ENCODE data around the gene CA4.

GRCh38 chr17:60173304-60173819 is 23.6 kb downstream of the CA4 start:
- TF ChIP-seq POLR2AphosphoS2 (IDR thresholded peaks at IDR 0.05; ENCODE audit: low read depth, low read length) (no peak), PBX3 (IDR thresholded peaks at IDR 0.05; ENCODE audit: insufficient replicate concordance, low read depth, low read length) (no peak), ZNF384 (IDR thresholded peaks at IDR 0.05; ENCODE audit: borderline replicate concordance, low read depth, low read length) (no peak), E2F4 (IDR thresholded peaks at IDR 0.05; ENCODE audit: low read depth, low read length) (no peak), CTCF (IDR thresholded peaks at IDR 0.05 in 2 of 3, conservative IDR thresholded peaks at IDR 0.05 in 1 of 3; ENCODE audit: control insufficient read depth in 2 of 3, extremely low read depth in 1 of 3, insufficient read depth in 1 of 3, low read depth in 3 of 3, low read length in 3 of 3) (no peak), RAD21 (IDR thresholded peaks at IDR 0.05; ENCODE audit: insufficient read depth, low read depth, low read length) (no peak), ZNF592 (IDR thresholded peaks at IDR 0.05) (no peak), RAD51 (IDR thresholded peaks at IDR 0.05) (no peak), MTA2 (IDR thresholded peaks at IDR 0.05; ENCODE audit: low read depth) (no peak), POLR2A (IDR thresholded peaks at IDR 0.05; ENCODE audit: low read depth, low read length) (no peak), ATF3 (IDR thresholded peaks at IDR 0.05; ENCODE audit: borderline replicate concordance, extremely low read depth, low read depth, low read length) (no peak), USF2 (IDR thresholded peaks at IDR 0.05; ENCODE audit: borderline replicate concordance, low read depth, low read length) (no peak), POLR2AphosphoS5 (IDR thresholded peaks at IDR 0.05; ENCODE audit: low read length) (no peak)
